GM23248 (cell line): ENCODE measurements around the gene TAF11L8.

Experiments
- EZH2 ChIP-seq: fragments of 200-600 bp; sonication (generic); IDR thresholded peaks from 2 replicates; pipeline ENCODE4 v1.6.1; 2018; ENCODE audit warnings: antibody characterized with exemption, mild to moderate bottlenecking; ENCODE audit not compliant: insufficient read depth, poor library complexity, severe bottlenecking
- EZH2phosphoT487 ChIP-seq: fragments of 200-600 bp; sonication (generic); IDR thresholded peaks from 2 replicates; pipeline ENCODE4 v1.6.1; 2018; ENCODE audit warnings: antibody characterized with exemption, moderate library complexity, mild to moderate bottlenecking, low read depth; ENCODE audit not compliant: insufficient read depth

- TF ChIP-seq EZH2phosphoT487 (no peak), EZH2 (no peak)
Measured at GRCh38 chr5:17625686-17626085, 34.9 kb upstream of the TAF11L8 start.
